ENCODE results near the gene GNAS. TPM values are rescaled to one million over a fixed set of nuclear protein-coding genes. Genes with fewer than 3 reads are reported as not detected.

The GNAS gene
- total and polyA plus RNA-seq, 9 of the 15 experiments (the other 6 are each of a cell fraction or from before 2014, with no cell fraction given): 128 to 648 (median 266) TPM

- Histone ChIP-seq H3K36me3 (ENCODE audit: control insufficient read depth, insufficient read depth, low read length) (no peaks in the 10 kb centered on the region), H3K9ac (ENCODE audit: insufficient read depth in 1 of 2, low read depth in 2 of 2, low read length in 2 of 2) (no peak overlapping the region), H3K9me3 (replicated peaks; ENCODE audit: control insufficient read depth, insufficient read depth, low read depth, low read length) (no peaks in the 10 kb centered on the region), H4K20me1 (replicated peaks; ENCODE audit: control insufficient read depth, insufficient read depth, low read length) (peaks cover 4% of the 10 kb centered on the region; the same call in 1 of the 2 replicates), H3K4me2 (ENCODE audit: insufficient read depth, low read length) (no peak overlapping the region), H3K9me1 (ENCODE audit: control insufficient read depth, insufficient read depth, low read length) (no peaks in the 10 kb centered on the region), H2AFZ (ENCODE audit: low read depth, low read length) (no peak overlapping the region), H3K79me2 (ENCODE audit: control insufficient read depth, insufficient read depth, low read length) (no peaks in the 10 kb centered on the region), H3K27ac (ENCODE audit: extremely low read depth, low read depth, low read length) (no peak overlapping the region), H3K4me1 (replicated peaks in 1 of 2; ENCODE audit: control insufficient read depth in 2 of 2, insufficient read depth in 2 of 2, low read length in 2 of 2) (peaks cover 0 to 10% of the 10 kb centered on the region in 2 experiments; a peak in 1 of 5 replicates), H3K4me3 (no peak overlapping the region), H3K27me3 (ENCODE audit: control insufficient read depth in 2 of 2, insufficient read depth in 2 of 2, low read length in 2 of 2) (peaks cover 17 to 43% of the 10 kb centered on the region in 2 experiments)
- BruUV-seq (replicated peaks): no TSS peak
- ChIA-PET POLR2A (no interaction called here), CTCF (ENCODE audit: low intra/inter-chr PET ratio) (no interaction called here)
- in situ Hi-C loops (cut with MboI): no loop called here
- no peak for FAIRE-seq
- no peak for ATAC-seq
- WGBS (ENCODE audit: insufficient coverage, low coverage, missing lambda C conversion rate): 4% methylated on average over 2 of the region's 2 CpGs
- intact Hi-C loops (cut with micrococcal nuclease): loop anchor here (5.0 to 10.0 kb wide), 2 partner anchors 183 to 600 kb away; partner anchors contain the start of gene STX16
- no peak for DNase-seq (ENCODE audit: extremely low read depth in 1 of 4, low spot score in 3 of 4)
- TF ChIP-seq ETV1 (tag; conservative IDR thresholded peaks at IDR 0.05; ENCODE audit: low read depth) (no peak), MTA1 (IDR thresholded peaks at IDR 0.05; ENCODE audit: borderline replicate concordance) (no peak), JUND (IDR thresholded peaks at IDR 0.05; ENCODE audit: borderline replicate concordance, low read depth, low read length) (no peak), JUND (tag; IDR thresholded peaks at IDR 0.05; ENCODE audit: borderline replicate concordance, low read depth, low read length) (no peak), AFF1 (IDR thresholded peaks at IDR 0.05; ENCODE audit: low read depth in 1 of 2, partially characterized antibody in 2 of 2) (no peak), ILF3 (IDR thresholded peaks at IDR 0.05; ENCODE audit: borderline replicate concordance) (no peak), RAD51 (IDR thresholded peaks at IDR 0.05; ENCODE audit: borderline replicate concordance, low read depth) (no peak), RBM14 (IDR thresholded peaks at IDR 0.05; ENCODE audit: borderline replicate concordance, insufficient read depth, low read depth, low read length) (no peak), NFE2L1 (tag; IDR thresholded peaks at IDR 0.05; ENCODE audit: borderline replicate concordance, low read depth) (no peak), CEBPG (CRISPR knock-in tag; IDR thresholded peaks at IDR 0.05) (no peak), CEBPG (tag; conservative IDR thresholded peaks at IDR 0.05 in 1 of 2, IDR thresholded peaks at IDR 0.05 in 1 of 2) (no peak), ZFP36 (IDR thresholded peaks at IDR 0.05; ENCODE audit: low read depth, low read length, partially characterized antibody) (no peak), ZNF57 (CRISPR knock-in tag; IDR thresholded peaks at IDR 0.05) (no peak), ZNF431 (CRISPR knock-in tag; IDR thresholded peaks at IDR 0.05) (no peak), BRD9 (IDR thresholded peaks at IDR 0.05; ENCODE audit: low read depth, partially characterized antibody) (no peak), PRPF4 (IDR thresholded peaks at IDR 0.05; ENCODE audit: insufficient read depth, low read depth, low read length, poor library complexity, severe bottlenecking) (no peak), DDX20 (tag; IDR thresholded peaks at IDR 0.05; ENCODE audit: low read depth) (no peak), PHTF2 (CRISPR knock-in tag; IDR thresholded peaks at IDR 0.05) (no peak), ZNF3 (CRISPR knock-in tag; IDR thresholded peaks at IDR 0.05) (no peak)
These were observed 17.3 kb upstream of the GNAS start for GRCh38 chr20:58835231-58835630.
